ENCODE results near the gene PRR36.
"Not testable (repeated sequence)": the region's sequence is repeated elsewhere in the genome, so short reads cannot be mapped to it uniquely, and the experiment has no call there.

Gene PRR36

DNA sequence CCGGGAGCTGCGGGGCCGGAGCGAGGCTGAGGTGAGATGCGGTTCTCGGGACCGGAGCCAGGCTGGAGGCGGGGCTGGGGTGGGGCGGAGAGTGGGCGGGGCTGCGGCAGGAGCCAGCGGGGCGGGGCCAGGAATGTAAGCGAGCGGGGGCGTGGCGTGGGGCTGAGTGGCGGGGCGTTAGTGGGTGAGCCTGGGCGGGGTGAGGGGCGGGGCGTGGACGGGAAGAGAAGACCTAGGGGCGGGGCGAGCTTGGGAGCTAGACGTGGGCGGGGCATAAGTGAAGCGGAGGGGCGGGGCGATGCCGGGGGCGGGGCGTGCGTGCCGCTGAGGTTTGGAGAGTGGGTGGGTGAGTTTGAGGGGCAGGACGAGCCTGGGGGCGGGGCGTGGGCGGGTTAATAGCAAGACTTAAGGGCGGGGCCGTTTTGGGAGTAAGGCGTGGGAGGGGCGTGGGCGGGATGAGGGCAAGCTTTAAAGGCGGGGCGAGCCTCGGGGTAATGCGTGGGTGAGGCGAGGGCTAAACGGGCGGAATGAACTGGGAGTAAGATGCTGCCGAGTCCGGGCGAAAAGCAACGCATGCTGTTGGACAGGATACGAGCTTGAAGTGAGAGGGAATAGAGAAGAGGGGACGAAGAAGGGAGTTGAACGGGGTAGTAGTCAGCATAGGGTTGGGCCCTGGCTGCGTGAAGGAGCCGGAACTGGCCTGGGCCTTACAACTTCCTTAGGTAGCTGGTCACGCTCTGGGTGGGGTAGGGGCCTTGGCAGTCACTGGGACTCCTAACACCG, 46.5 kb upstream of the PRR36 start:
- H3K4me3 ChIP-seq (ENCODE audit: low read depth, low read length), result peak overlapping the region; percentile 53
- peak; percentile 99 for DNase-seq (ENCODE audit: low read depth)
- TF ChIP-seq, protein P1, sequence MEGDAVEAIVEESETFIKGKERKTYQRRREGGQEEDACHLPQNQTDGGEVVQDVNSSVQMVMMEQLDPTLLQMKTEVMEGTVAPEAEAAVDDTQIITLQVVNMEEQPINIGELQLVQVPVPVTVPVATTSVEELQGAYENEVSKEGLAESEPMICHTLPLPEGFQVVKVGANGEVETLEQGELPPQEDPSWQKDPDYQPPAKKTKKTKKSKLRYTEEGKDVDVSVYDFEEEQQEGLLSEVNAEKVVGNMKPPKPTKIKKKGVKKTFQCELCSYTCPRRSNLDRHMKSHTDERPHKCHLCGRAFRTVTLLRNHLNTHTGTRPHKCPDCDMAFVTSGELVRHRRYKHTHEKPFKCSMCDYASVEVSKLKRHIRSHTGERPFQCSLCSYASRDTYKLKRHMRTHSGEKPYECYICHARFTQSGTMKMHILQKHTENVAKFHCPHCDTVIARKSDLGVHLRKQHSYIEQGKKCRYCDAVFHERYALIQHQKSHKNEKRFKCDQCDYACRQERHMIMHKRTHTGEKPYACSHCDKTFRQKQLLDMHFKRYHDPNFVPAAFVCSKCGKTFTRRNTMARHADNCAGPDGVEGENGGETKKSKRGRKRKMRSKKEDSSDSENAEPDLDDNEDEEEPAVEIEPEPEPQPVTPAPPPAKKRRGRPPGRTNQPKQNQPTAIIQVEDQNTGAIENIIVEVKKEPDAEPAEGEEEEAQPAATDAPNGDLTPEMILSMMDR (IDR thresholded peaks at IDR 0.05; ENCODE audit: insufficient read depth, low read depth, low read length, missing control alignments), result no peak

DNA sequence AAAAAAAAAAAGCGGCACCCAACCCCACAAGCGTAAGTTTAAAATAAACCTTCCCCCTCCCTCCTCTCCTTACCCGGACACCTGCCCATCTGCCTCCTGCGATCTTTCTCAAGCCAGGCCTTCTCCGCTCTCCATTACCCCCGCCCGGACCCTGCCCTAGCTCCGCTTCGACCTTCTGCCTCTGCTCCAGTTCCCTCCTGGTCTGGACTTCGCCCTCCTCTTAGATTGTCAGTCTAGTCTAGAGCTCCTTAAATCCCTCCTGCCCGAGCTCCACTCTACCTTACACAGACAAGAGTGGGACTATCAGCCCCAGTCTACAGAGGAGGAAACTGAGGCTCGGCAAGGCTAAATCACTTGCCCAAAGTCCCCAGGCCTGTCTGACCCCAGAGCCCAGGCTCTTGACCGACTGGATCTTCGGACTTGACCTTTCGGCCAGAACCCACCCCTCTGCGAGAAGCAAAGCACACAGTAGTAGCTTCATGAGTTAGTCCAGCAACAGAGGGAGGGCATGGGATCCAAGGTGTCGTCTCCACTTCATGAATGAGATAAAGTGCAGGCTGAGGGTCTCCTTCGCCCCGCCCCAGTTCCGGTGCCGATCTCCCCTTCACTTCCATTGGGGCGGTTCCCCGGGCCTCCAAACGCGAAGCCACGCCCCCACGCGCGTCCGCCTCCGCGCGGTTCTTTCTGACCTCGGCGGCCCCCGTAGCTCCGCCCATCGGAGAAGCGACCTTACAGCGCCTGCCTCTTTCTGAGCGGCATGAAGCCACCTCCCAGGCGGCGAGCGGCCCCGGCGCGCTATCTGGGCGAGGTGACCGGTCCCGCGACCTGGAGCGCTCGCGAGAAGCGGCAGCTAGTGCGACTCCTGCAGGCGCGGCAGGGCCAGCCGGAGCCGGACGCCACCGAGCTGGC, 45.7 kb upstream of the PRR36 start, which contains the start of gene SNAPC2:
Gene SNAPC2 (plus strand): TSS at position 729 of the 909 bp plus-strand sequence. CDS start 29 bp downstream, at position 758.
- TF ChIP-seq, protein P1 (IDR thresholded peaks at IDR 0.05; ENCODE audit: insufficient read depth, low read depth, low read length, missing control alignments), result no peak
- peak within 1 kb of the TSS; percentile 53 for H3K4me3 ChIP-seq (ENCODE audit: low read depth, low read length)
- DNase-seq (ENCODE audit: low read depth), result peak; percentile 97

DNA sequence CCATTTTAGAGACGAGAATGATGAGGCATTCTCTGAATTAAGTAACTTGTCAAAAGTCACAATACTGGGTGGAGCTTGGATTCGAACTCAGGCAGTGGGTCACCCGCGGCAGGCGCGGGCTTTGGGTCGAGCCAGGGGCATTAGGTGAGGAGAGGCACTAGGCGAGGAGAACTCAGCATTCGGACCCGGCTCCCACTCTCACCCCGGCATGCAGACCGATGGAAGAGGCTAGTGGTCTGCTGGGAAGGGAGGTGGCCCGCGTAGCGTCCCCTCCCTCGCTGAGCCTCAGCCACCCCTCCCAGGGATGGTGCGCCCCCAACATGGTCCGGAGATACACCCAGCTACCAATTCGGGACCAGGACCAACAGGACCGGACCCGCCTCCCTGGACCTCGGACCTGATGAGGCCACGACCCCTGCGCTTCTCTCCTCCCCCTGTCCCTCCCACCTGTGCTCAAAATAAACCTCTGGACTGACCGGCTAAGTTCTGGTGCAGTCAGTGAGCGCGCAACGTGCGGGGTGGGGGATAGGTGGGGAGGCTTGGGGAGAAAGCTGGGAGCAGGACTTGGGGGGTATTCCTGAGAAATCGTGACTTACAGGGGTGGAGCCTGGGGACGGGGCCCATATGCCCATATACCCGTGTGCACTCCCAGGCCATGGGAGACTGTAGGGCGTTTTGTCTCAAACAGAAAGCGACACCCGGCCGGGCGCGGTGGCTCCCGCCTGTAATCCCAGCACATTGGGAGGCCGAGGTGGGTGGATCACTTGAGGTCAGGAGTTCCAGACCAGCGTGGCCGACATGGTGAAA, 44.6 kb upstream of the PRR36 start:
- DNase-seq (ENCODE audit: low read depth), result no peak
- TF ChIP-seq, protein P1 (IDR thresholded peaks at IDR 0.05; ENCODE audit: insufficient read depth, low read depth, low read length, missing control alignments), result no peak
- H3K4me3 ChIP-seq (ENCODE audit: low read depth, low read length), result no peak overlapping the region

DNA sequence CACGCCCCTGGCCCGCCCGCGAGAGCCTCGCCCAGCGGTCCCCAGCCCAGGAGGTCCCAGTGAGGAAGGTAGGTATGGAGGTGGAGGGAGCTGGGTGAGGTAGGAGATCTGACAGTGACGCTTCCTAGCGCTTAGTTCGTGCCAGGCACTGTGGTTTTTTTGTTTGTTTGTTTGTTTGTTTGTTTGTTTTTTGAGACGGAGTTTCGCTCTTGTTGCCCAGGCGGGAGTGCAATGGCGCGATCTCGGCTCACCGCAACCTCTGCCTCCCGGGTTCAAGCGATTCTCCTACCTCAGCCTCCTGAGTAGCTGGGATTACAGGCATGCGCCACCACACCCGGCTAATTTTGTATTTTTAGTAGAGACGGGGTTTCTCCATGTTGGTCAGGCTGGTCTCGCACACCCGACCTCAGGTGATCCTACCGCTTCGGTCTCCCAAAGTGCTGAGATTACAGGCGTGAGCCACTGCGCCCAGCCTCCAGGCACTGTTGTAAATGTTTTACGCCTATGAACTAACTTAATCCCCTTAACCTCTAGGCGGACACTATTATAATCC, 43.9 kb upstream of the PRR36 start:
- not testable (repeated sequence) for DNase-seq (ENCODE audit: low read depth); H3K4me3 ChIP-seq (ENCODE audit: low read depth, low read length)

DNA sequence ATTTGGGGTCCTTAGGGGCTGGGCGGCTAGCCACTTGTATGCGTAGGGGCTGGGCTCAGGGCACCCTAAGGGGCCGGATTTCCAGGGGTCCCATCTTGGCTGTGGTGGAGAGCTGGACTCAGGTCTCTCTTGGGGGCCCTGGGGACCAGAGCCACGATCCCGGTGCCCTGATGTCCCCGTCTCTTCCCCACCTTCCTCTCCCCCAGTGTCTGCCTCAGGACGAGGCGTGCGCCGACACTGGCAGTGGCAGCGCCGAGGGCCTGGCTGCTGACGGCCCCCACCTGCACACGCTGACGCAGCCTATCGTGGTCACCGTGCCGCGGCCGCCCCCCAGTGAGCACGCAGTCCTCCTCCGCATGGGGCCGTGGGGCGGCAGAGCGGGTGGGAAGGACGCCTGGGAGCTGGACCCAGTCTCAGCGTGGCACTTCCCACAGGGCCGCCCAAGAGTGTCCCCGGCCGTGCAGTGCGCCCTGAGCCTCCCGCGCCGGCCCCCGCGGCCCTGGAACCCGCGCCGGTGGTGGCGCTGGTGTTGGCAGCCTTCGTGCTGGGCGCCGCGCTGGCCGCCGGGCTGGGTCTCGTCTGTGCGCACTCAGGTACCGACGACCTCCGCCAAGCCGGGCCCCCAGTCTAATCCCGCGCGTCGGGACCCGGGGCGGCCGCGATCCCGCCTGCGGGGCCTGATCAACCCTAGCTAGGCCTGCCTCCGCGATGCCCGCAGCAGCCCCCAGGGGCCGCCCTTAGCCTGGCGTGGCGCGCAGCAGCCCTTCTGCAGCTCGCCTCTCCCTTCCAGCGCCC, 43.3 kb upstream of the PRR36 start:
- peak; percentile 64 for DNase-seq (ENCODE audit: low read depth)
- H3K4me3 ChIP-seq (ENCODE audit: low read depth, low read length), result peak overlapping the region; percentile 9; the same call in 1 of the 2 replicates
- TF ChIP-seq, protein P1 (IDR thresholded peaks at IDR 0.05; ENCODE audit: insufficient read depth, low read depth, low read length, missing control alignments), result peak; percentile 58

DNA sequence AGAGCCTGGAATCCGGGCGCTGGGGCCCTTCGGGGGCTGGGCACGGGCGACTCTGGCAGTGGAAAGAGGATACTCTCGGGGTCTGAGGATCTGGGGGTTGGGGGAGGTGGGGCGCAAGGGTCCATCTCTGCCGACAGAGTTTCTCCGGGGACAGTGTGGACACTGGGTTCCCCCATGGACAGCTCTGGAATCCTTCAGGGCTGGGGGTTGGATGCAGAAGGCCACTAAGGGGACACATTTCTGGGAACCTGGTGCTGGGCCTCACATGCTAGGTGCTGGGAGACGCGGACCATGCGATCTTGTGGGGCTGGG, 42.7 kb upstream of the PRR36 start:
- DNase-seq (ENCODE audit: low read depth), result no peak
- TF ChIP-seq, protein P1 (IDR thresholded peaks at IDR 0.05; ENCODE audit: insufficient read depth, low read depth, low read length, missing control alignments), result no peak
- peak overlapping the region; percentile 9; the same call in 1 of the 2 replicates for H3K4me3 ChIP-seq (ENCODE audit: low read depth, low read length)

Data from GM12865 (cell line).